HepG2 (cell line): Measurements from ENCODE around the gene PTPRB.

Source experiments
- TEAD3 ChIP-seq: optimal IDR thresholded peaks from 2 replicates; pipeline ENCODE3; 2016; ENCODE audit warnings: borderline replicate concordance
- ZNF672 ChIP-seq: sonication (generic); formaldehyde crosslinking; IDR thresholded peaks from 2 replicates; pipeline ENCODE4 v1.8.1; 2022; ENCODE audit warnings: missing genetic modification reagents

DNA sequence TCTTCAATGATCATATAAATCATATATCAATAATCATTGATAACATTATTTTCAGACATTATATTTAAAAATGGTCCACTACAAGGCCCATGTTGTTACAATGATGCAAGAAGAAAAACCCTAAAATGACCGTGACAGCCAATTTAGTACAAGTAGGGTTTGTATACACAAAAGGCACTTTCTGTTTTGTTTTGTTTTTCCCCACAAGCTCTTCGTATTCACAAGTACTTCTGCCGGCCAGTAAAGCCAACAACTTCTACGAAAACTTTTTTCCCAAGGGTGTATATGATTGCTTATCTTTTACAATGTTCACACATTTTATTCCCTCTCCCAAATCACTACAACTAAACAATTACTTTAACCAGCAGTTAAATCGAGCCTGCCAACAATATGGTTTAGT is 9.6 kb downstream of the PTPRB start:
- TF ChIP-seq ZNF672 (CRISPR knock-in tag): no peak
- TF ChIP-seq TEAD3 (CRISPR knock-in tag): no peak
